ENCODE measurements around the gene OR6C70. TPM values are rescaled to one million over a fixed set of nuclear protein-coding genes. Genes with fewer than 3 reads are reported as not detected.
"Not testable (repeated sequence)": the region's sequence is repeated elsewhere in the genome, so short reads cannot be mapped to it uniquely, and the experiment has no call there.

The OR6C70 gene
- total RNA-seq = 0.45 TPM in 1 of 2 replicates, not detected in the other

GRCh38 chr12:55470088-55470829, at the start of gene OR6C70:
OR6C70 (minus strand) TSS chr12:55470138; CDS start chr12:55470138, 0 bp downstream.
- intact Hi-C loops (cut with micrococcal nuclease) = no loop called here

DNA sequence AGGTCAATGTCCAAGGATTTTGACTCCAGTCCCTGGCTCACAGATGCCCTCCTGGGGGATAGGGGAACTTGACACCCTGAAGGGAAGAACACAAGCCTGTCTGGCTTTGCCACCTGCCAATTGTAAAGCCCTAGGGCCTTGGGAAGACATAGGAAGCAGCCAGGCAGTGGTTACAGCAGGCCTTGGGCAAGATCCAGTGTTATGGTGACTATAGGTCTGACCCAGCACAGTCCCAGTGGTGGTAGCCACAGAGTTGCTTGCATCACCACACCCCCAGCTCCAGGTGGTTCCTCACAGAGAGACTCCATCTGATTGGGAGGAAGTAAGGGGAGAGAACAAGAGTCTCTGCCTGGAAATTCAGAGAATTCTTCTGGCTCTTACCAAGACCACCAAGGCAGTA, 46.5 kb upstream of the OR6C70 start:
- intact Hi-C loops (cut with micrococcal nuclease) = no loop called here

GRCh38 chr12:55515696-55516095, 45.8 kb upstream of the OR6C70 start:
- intact Hi-C loops (cut with micrococcal nuclease) = no loop called here

DNA sequence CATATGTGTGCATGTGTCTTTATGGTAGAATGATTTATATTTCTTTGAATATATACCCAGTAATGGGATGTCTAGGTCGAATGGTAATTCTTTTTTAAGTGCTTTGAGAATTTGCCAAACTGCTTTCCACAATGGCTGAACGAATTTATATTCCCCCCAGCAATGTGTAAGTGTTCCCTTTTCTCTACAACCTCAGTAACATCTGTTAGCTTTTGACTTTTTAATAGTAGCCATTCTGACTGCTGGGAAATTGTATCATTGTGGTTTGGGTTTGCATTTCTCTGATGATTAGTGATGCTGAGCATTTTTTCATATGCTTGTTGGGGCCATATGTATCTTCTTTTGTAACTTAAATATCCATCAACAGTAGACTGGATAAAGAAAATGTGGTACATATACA, 31.7 kb upstream of the OR6C70 start:
- intact Hi-C loops (cut with micrococcal nuclease) = no loop called here

- intact Hi-C loops (cut with micrococcal nuclease) = no loop called here
Observed at GRCh38 chr12:55499810-55500252, 29.9 kb upstream of the OR6C70 start.

- intact Hi-C loops (cut with micrococcal nuclease) = no loop called here
Observed at GRCh38 chr12:55499231-55499630, 29.3 kb upstream of the OR6C70 start.

DNA sequence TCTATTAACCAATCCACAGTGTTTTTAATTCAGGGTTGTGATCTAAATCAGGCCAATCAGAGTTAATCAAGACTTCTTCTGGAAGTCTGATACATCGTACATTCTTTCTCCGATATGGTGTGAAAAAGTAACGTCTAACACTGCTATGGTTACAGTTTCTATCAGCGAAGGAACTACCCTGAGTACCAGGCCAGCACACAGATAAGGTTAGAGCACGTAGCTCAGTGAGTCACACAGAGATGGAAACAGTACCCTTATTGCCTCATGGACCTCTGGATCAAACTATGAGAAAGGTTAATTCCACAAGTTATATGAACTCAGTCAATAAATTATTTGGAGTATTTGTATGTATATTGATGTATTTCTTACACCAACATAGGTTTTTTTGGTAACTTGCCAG, 25.6 kb upstream of the OR6C70 start:
- intact Hi-C loops (cut with micrococcal nuclease) = no loop called here

GRCh38 chr12:55492078-55492477, 22.1 kb upstream of the OR6C70 start, which contains the start of gene OR6C68:
OR6C68 (plus strand) TSS chr12:55492378; CDS start chr12:55492378, 0 bp downstream.
- intact Hi-C loops (cut with micrococcal nuclease) = no loop called here

- intact Hi-C loops (cut with micrococcal nuclease) = not testable (repeated sequence)
Observed at GRCh38 chr12:55484284-55484683, 14.3 kb upstream of the OR6C70 start.

GRCh38 chr12:55479136-55479535, 9.2 kb upstream of the OR6C70 start:
- intact Hi-C loops (cut with micrococcal nuclease) = not testable (repeated sequence)

GRCh38 chr12:55472264-55472663, 2.3 kb upstream of the OR6C70 start:
- intact Hi-C loops (cut with micrococcal nuclease) = no loop called here

GRCh38 chr12:55469291-55469690, 647 bp downstream of the OR6C70 start:
- intact Hi-C loops (cut with micrococcal nuclease) = no loop called here

- intact Hi-C loops (cut with micrococcal nuclease) = no loop called here
Observed at GRCh38 chr12:55467836-55468235, 2.1 kb downstream of the OR6C70 start.

DNA sequence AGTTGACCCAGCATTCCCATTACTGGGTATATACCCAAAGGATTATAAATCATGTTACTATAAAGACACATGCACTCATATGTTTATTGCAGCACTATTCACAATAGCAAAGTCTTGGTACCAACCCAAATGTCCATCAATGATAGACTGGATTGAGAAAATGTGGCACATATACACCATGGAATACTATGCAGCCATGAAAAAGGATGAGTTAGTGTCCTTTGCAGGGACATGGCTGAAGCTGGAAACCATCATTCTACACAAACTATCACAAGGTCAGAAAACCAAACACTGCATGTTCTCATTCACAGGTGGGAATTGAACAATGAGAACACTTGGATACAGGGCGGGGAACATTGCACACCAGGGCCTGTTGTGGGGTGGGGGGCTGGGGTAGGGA, 5.0 kb downstream of the OR6C70 start:
- intact Hi-C loops (cut with micrococcal nuclease) = not testable (repeated sequence)

- intact Hi-C loops (cut with micrococcal nuclease) = no loop called here
Observed at GRCh38 chr12:55448825-55449224, 21.1 kb downstream of the OR6C70 start.

GRCh38 chr12:55446326-55446725, 23.6 kb downstream of the OR6C70 start:
- intact Hi-C loops (cut with micrococcal nuclease) = no loop called here

DNA sequence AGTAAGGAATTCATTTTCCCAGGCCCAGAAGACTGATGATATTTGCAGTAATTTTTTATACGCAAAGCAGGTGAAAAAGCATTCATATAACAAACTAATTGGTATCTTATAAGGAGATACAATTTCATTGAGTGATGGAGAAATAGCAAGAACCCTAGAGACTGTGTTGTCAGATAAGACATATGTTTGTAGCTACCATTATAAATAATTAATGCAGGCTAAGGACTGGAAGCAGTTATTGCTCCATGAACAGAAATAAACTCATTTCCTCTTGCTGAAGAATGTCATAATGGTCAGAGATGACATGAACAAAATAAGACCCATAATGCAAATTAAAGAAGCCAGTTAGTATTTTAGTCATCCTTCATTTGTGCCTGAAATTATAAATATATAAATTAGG, 24.6 kb downstream of the OR6C70 start:
- intact Hi-C loops (cut with micrococcal nuclease) = no loop called here

GRCh38 chr12:55443776-55444175, 26.2 kb downstream of the OR6C70 start, which contains the start of gene OR6C2:
OR6C2 (plus strand) TSS chr12:55444076; CDS start chr12:55452214, 8,138 bp downstream.
- intact Hi-C loops (cut with micrococcal nuclease) = no loop called here

- intact Hi-C loops (cut with micrococcal nuclease) = not testable (repeated sequence)
Observed at GRCh38 chr12:55441233-55441632, 28.7 kb downstream of the OR6C70 start.

GRCh38 chr12:55428331-55429243, 41.4 kb downstream of the OR6C70 start:
- intact Hi-C loops (cut with micrococcal nuclease) = no loop called here

DNA sequence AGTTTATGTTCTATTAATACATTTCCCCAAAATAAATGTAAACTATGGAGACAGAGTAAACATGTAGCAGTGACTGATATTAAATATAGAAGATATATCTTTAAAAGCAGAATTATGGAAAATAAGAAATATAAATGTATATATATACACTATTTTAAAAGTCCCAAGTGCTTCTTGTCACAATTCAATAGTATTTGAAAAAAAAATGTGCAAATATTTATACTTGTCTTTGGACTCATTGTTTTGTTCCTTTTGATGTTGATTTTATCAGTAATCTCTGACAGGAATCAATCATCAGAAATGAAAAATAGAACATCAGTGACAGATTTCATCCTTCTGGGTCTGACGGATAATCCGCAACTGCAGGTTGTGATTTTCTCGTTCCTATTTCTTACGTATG, 44.0 kb downstream of the OR6C70 start, which contains the start of gene OR6C76:
TSS of gene OR6C76 (plus strand) at position 301 of the 400 bp plus-strand sequence. CDS start at position 301, 0 bp downstream.
- intact Hi-C loops (cut with micrococcal nuclease) = no loop called here

All from T-helper 2 cell treated with Interferon-gamma antibody and Interleukin-4, amounts not matched to agents 100 ng/mL and 5 ng/mL, for 36 hours (primary cell).